BE2C (cell line): ENCODE data around the gene PTPRN2.

Experiments
- DNase-seq: peaks from one replicate; pipeline ENCODE4 v3.0.0-alpha.2; 2020
- H3K27me3 ChIP-seq: fragments of 250-450 bp; sonication (Bioruptor Pico); 2 replicates; pipeline ENCODE4 v1.5.1; 2020; ENCODE audit warnings: mild to moderate bottlenecking
- H3K36me3 ChIP-seq: fragments of 250-450 bp; sonication (Bioruptor Pico); 2 replicates; pipeline ENCODE4 v1.5.1; 2020; ENCODE audit warnings: mild to moderate bottlenecking
- H3K4me1 ChIP-seq: fragments of 250-450 bp; sonication (Bioruptor Pico); 2 replicates; pipeline ENCODE4 v1.5.1; 2020
- H3K4me3 ChIP-seq: 2 replicates; pipeline ENCODE4 v1.5.1; 2011; ENCODE audit warnings: low read depth, low read length
- H3K9me3 ChIP-seq: fragments of 250-450 bp; sonication (Bioruptor Pico); 2 replicates; pipeline ENCODE4 v1.5.1; 2020
- CTCF ChIP-seq: IDR thresholded peaks from 2 replicates; pipeline ENCODE4 v1.5.1; 2012; ENCODE audit warnings: mild to moderate bottlenecking, low read depth, low read length

The PTPRN2 gene

GRCh38 chr7:158014976-158015375 is 572.6 kb downstream of the PTPRN2 start:
- DNase-seq: no peak
- Histone ChIP-seq H3K36me3 (no peaks in the 10 kb centered on the region), H3K9me3 (no peaks in the 10 kb centered on the region), H3K4me1 (no peaks in the 10 kb centered on the region), H3K27me3 (no peaks in the 10 kb centered on the region), H3K4me3 (no peak overlapping the region)
- no peak for TF ChIP-seq CTCF

- no peaks in the 10 kb centered on the region for H3K36me3 ChIP-seq
- no peak for TF ChIP-seq CTCF
- DNase-seq: no peak
- no peak overlapping the region for H3K4me3 ChIP-seq
- no peaks in the 10 kb centered on the region for H3K27me3 ChIP-seq
- no peaks in the 10 kb centered on the region for H3K9me3 ChIP-seq
- no peaks in the 10 kb centered on the region for H3K4me1 ChIP-seq
Measured at GRCh38 chr7:158013085-158013668, 574.4 kb downstream of the PTPRN2 start.

DNA sequence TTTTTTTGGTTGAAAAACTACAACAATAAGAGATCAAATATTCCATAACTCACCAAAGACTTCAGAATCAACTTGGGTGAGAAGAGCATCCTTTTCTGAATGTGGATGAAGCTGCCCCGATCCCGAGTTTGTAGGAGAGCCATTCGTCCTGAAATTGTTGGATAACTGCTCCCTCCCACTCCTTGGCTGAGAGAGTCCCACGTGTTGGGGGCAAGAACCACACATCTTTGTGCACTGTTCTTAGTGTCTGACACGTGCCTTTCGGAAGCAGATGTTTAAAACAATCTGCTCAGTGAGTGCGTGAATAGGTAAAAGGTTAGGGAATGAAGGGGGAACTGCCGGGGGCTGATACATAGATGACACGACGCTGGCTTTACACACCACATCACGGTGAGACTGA is 575.7 kb downstream of the PTPRN2 start:
- no peak for TF ChIP-seq CTCF
- no peaks in the 10 kb centered on the region for H3K4me1 ChIP-seq
- no peaks in the 10 kb centered on the region for H3K27me3 ChIP-seq
- no peak overlapping the region for H3K4me3 ChIP-seq
- no peak for DNase-seq
- H3K9me3 ChIP-seq: no peaks in the 10 kb centered on the region
- no peaks in the 10 kb centered on the region for H3K36me3 ChIP-seq

- Histone ChIP-seq H3K36me3 (no peaks in the 10 kb centered on the region), H3K9me3 (no peaks in the 10 kb centered on the region), H3K27me3 (no peaks in the 10 kb centered on the region), H3K4me1 (no peaks in the 10 kb centered on the region), H3K4me3 (no peak overlapping the region)
- DNase-seq: no peak
- TF ChIP-seq CTCF: no peak
Measured at GRCh38 chr7:158010961-158011693, 576.5 kb downstream of the PTPRN2 start.

GRCh38 chr7:158009886-158010285 is 577.7 kb downstream of the PTPRN2 start:
- H3K4me1 ChIP-seq: no peaks in the 10 kb centered on the region
- H3K36me3 ChIP-seq: no peaks in the 10 kb centered on the region
- no peaks in the 10 kb centered on the region for H3K9me3 ChIP-seq
- DNase-seq: no peak
- no peak for TF ChIP-seq CTCF
- no peaks in the 10 kb centered on the region for H3K27me3 ChIP-seq
- H3K4me3 ChIP-seq: no peak overlapping the region

DNA sequence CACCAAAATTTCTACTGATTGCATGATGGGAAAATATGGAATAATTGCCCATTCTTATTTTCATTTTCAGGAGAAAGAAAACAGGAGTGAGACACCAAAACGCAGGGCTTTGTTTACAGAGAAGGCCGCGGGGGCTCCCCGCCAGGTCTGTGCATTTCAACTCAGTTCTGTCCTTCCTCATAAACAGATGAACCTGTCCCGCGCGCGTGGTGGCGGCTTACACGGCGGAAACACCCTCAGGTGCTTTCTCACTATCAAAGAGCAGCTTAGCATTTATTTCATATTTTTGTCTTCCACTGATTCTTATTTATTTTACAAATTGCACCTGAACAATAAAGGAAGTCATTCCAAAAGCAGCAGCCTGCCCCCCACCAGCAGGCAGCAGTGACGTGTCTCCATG is 579.4 kb downstream of the PTPRN2 start:
- Histone ChIP-seq H3K4me3 (no peak overlapping the region), H3K4me1 (no peaks in the 10 kb centered on the region), H3K36me3 (no peaks in the 10 kb centered on the region), H3K9me3 (no peaks in the 10 kb centered on the region), H3K27me3 (no peaks in the 10 kb centered on the region)
- TF ChIP-seq CTCF: no peak
- DNase-seq: no peak
